Right lobe of liver (tissue), 6 donors: ENCODE data around the gene PSMA5. TPM values are rescaled to one million over a fixed set of nuclear protein-coding genes. Genes with fewer than 3 reads are reported as not detected.
"Not testable (repeated sequence)": the region's sequence is repeated elsewhere in the genome, so short reads cannot be mapped to it uniquely, and the experiment has no call there.

Source experiments
- ATAC-seq, 4 donors: fragments of 200-7000 bp; cut with Tn5 transposase; one replicate each; pipeline ENCODE4 v1.9.1; 2020; ENCODE audit warnings: mild to moderate bottlenecking in 4 of 4, moderate library complexity in 4 of 4
- DNase-seq, 3 donors: peaks; one replicate each; pipeline ENCODE4 v3.0.0-alpha.2; 2020
- H3K27ac ChIP-seq, 3 donors: fragments of 200-600 bp; one replicate each; pipeline ENCODE4 v1.8.0; 2022
- H3K27me3 ChIP-seq, 2 donors: fragments of 200-600 bp; one replicate each; pipeline ENCODE4 v1.8.0; 2022
- H3K36me3 ChIP-seq, 4 donors: fragments of 200-600 bp; sonication (generic) in 1 of 4; one replicate each; pipeline versions ENCODE4 v1.5.1 to v1.8.0; 2017 to 2022; ENCODE audit warnings: control low read depth in 1 of 4
- H3K4me1 ChIP-seq, 4 donors: fragments of 200-600 bp; sonication (generic) in 1 of 4; one replicate each; pipeline versions ENCODE4 v1.5.1 to v1.8.0; 2017 to 2022; ENCODE audit warnings: control low read depth in 1 of 4
- H3K4me3 ChIP-seq, 3 donors: fragments of 200-600 bp; one replicate each; pipeline ENCODE4 v1.8.0; 2022
- H3K9me3 ChIP-seq, 4 donors: fragments of 200-600 bp; sonication (generic) in 1 of 4; one replicate each; pipeline versions ENCODE4 v1.5.1 to v1.8.0; 2017 to 2022; ENCODE audit warnings: control low read depth in 1 of 4
- CTCF ChIP-seq, 4 donors: fragments of 200-600 bp in 3 of 4; fragments of 450-650 bp in 1 of 4; IDR thresholded peaks; one replicate each; pipeline versions ENCODE4 v1.5.1 to v1.8.0; 2016 to 2022; ENCODE audit warnings: antibody characterized with exemption in 4 of 4, mild to moderate bottlenecking in 2 of 4
- POLR2A ChIP-seq: fragments of 450-650 bp; IDR thresholded peaks from one replicate; pipeline ENCODE4 v1.6.1; 2017; ENCODE audit warnings: antibody characterized with exemption, mild to moderate bottlenecking
- WGBS: methylation state at CpG from one replicate; pipeline ENCODE4 v1.1.6; 2018; ENCODE audit warnings: low coverage, low lambda C conversion rate; ENCODE audit not compliant: insufficient coverage; ENCODE audit errors: missing lambda C conversion rate; 5-methylcytosine and 5-hydroxymethylcytosine counted together
- intact Hi-C, 2 donors: fragments of 100-400 bp; cut with DNase I; formaldehyde crosslinking; loops; one replicate each; pipeline versions ENCODE4 v1.11.2 to v1.14.1; 2022
- total RNA-seq, 6 experiments: library from RNA; depleted of rRNA in 2 of 6; stranded (reverse); fragments of >200 nt in 2 of 6; fragmentation: NEBNext Ultra II Directional in 3 of 6; extraction: Animal tissue kit (Norgen Biotek cat#: 25700) in 3 of 6; gene quantifications; one replicate each; pipeline versions ENCODE4 v1.1.0 to v1.2.4, GENCODE V29; 2016 to 2023
- donor health status: DM: no; HTN: yes; CAD: no.
- donor health status: DM: no; HTN: no; CAD: no.
- donor health status: DM: no; HTN: no; CAD: no.
- donor health status: DM: no; HTN: yes; CAD: no.
- donor health status: DM: no; HTN: yes; CAD: no.

PSMA5 gene
- total RNA-seq, 6 experiments from 2014 or later, result 38.8 to 83.5 (median 61.1) TPM

GRCh38 chr1:109395602-109396512, 30.4 kb downstream of the PSMA5 start:
- H3K4me3 ChIP-seq, result peak overlapping the region in 1 of 3 donors; percentile 62
- H3K27ac ChIP-seq, result peak overlapping the region in 2 of 3 donors; percentile 5 to 59
- no peaks in the 10 kb centered on the region for H3K27me3 ChIP-seq
- H3K36me3 ChIP-seq, result no peaks in the 10 kb centered on the region
- no peak for DNase-seq
- no peaks in the 10 kb centered on the region for H3K9me3 ChIP-seq
- no peak for ATAC-seq
- peaks cover 0 to 47% (median 6%) of the 10 kb centered on the region in 4 donors for H3K4me1 ChIP-seq
- intact Hi-C loops, result loop anchor here in 1 of 2 donors (5.0 kb wide), 1 partner anchor 134 kb away; no protein-coding TSS in a partner anchor
- TF ChIP-seq POLR2A (no peak), CTCF (IDR thresholded peaks at IDR 0.05) (no peak)
- 55% methylated on average over 5 of the region's 5 CpGs for WGBS

GRCh38 chr1:109395282-109395599, 31.0 kb downstream of the PSMA5 start:
- not testable (repeated sequence) for DNase-seq, H3K36me3 ChIP-seq, H3K4me3 ChIP-seq, ATAC-seq, H3K9me3 ChIP-seq, H3K27me3 ChIP-seq
- Histone ChIP-seq H3K4me1 (peaks cover 0 to 47% (median 6%) of the 10 kb centered on the region in 4 donors), H3K27ac (peak overlapping the region in 1 of 3 donors; percentile 73)
- intact Hi-C loops, result loop anchor here in 1 of 2 donors (5.0 kb wide), 1 partner anchor 133 kb away; no protein-coding TSS in a partner anchor
- WGBS, result 41% methylated on average over 8 of the region's 8 CpGs

- Histone ChIP-seq H3K27ac (peak overlapping the region in 1 of 3 donors; percentile 73), H3K4me3 (no peak overlapping the region), H3K4me1 (peaks cover 0 to 47% (median 6%) of the 10 kb centered on the region in 4 donors), H3K36me3 (no peaks in the 10 kb centered on the region), H3K27me3 (no peaks in the 10 kb centered on the region), H3K9me3 (no peaks in the 10 kb centered on the region)
- 57% methylated on average over 5 of the region's 5 CpGs for WGBS
- no peak for TF ChIP-seq CTCF (IDR thresholded peaks at IDR 0.05)
- no peak for TF ChIP-seq POLR2A
- ATAC-seq (no peak), DNase-seq (no peak)
- intact Hi-C loops, result loop anchor here in 1 of 2 donors (5.0 kb wide), 1 partner anchor 132 kb away; no protein-coding TSS in a partner anchor
Observed at GRCh38 chr1:109394591-109395281, 31.5 kb downstream of the PSMA5 start.

GRCh38 chr1:109393617-109394233, 32.5 kb downstream of the PSMA5 start:
- TF ChIP-seq POLR2A (no peak), CTCF (IDR thresholded peaks at IDR 0.05) (no peak)
- no peak for ATAC-seq
- Histone ChIP-seq H3K4me3 (no peak overlapping the region), H3K4me1 (peaks cover 0 to 47% (median 6%) of the 10 kb centered on the region in 4 donors), H3K27ac (peak overlapping the region; percentile 33 to 73 (median 48)), H3K9me3 (no peaks in the 10 kb centered on the region), H3K36me3 (no peaks in the 10 kb centered on the region), H3K27me3 (no peaks in the 10 kb centered on the region)
- DNase-seq, result no peak
- intact Hi-C loops, result no loop called here
- 35% methylated on average over 2 of the region's 2 CpGs for WGBS
